ENCODE data around the gene CAB39L.
A peak's percentile ranks its signal among the peaks of the same experiment; 100 is the strongest.

Gene CAB39L

GRCh38 chr13:49444524-49445395 lies 896 bp upstream of the CAB39L start:
- H3K4me3 ChIP-seq (ENCODE audit: low read depth, low read length): peak overlapping the region; percentile 88
- no peak for TF ChIP-seq CTCF (IDR thresholded peaks at IDR 0.05; ENCODE audit: low read depth, low read length)
- DNase-seq (ENCODE audit: low read depth, low spot score): peak; percentile 57
- in situ Hi-C loops (cut with HindIII; ENCODE audit: low sequenced_read_pairs): no loop called here

- TF ChIP-seq CTCF (IDR thresholded peaks at IDR 0.05; ENCODE audit: low read depth, low read length): no peak
- in situ Hi-C loops (cut with HindIII; ENCODE audit: low sequenced_read_pairs): no loop called here
- peak overlapping the region; percentile 88 for H3K4me3 ChIP-seq (ENCODE audit: low read depth, low read length)
- DNase-seq (ENCODE audit: low read depth, low spot score): no peak
These were observed 534 bp downstream of the CAB39L start for GRCh38 chr13:49443357-49443703.

- no peak for TF ChIP-seq CTCF (IDR thresholded peaks at IDR 0.05; ENCODE audit: low read depth, low read length)
- no peak overlapping the region for H3K4me3 ChIP-seq (ENCODE audit: low read depth, low read length)
- in situ Hi-C loops (cut with HindIII; ENCODE audit: low sequenced_read_pairs): no loop called here
- peak; percentile 60 for DNase-seq (ENCODE audit: low read depth, low spot score)
These were observed 2.0 kb downstream of the CAB39L start for GRCh38 chr13:49441846-49442245.

- no peak overlapping the region for H3K4me3 ChIP-seq (ENCODE audit: low read depth, low read length)
- TF ChIP-seq CTCF (IDR thresholded peaks at IDR 0.05; ENCODE audit: low read depth, low read length): no peak
- no peak for DNase-seq (ENCODE audit: low read depth, low spot score)
- in situ Hi-C loops (cut with HindIII; ENCODE audit: low sequenced_read_pairs): no loop called here
These were observed 2.6 kb downstream of the CAB39L start for GRCh38 chr13:49441312-49441711.

GRCh38 chr13:49439609-49440008 lies 4.3 kb downstream of the CAB39L start:
- in situ Hi-C loops (cut with HindIII; ENCODE audit: low sequenced_read_pairs): no loop called here
- H3K4me3 ChIP-seq (ENCODE audit: low read depth, low read length): no peak overlapping the region
- no peak for DNase-seq (ENCODE audit: low read depth, low spot score)
- TF ChIP-seq CTCF (IDR thresholded peaks at IDR 0.05; ENCODE audit: low read depth, low read length): no peak

GRCh38 chr13:49437705-49438104 lies 6.2 kb downstream of the CAB39L start:
- in situ Hi-C loops (cut with HindIII; ENCODE audit: low sequenced_read_pairs): no loop called here
- TF ChIP-seq CTCF (IDR thresholded peaks at IDR 0.05; ENCODE audit: low read depth, low read length): no peak
- no peak for DNase-seq (ENCODE audit: low read depth, low spot score)
- no peak overlapping the region for H3K4me3 ChIP-seq (ENCODE audit: low read depth, low read length)

Measured in astrocyte of the spinal cord (primary cell).